Islet precursor cell (in vitro differentiated cells): ENCODE results near the gene PBX4.

Experiments used
- DNase-seq: peaks from one replicate; pipeline ENCODE4 v3.0.0-alpha.2; 2018

PBX4 gene

GRCh38 chr19:19517235-19517619 is 101.3 kb downstream of the PBX4 start:
- no peak for DNase-seq

DNA sequence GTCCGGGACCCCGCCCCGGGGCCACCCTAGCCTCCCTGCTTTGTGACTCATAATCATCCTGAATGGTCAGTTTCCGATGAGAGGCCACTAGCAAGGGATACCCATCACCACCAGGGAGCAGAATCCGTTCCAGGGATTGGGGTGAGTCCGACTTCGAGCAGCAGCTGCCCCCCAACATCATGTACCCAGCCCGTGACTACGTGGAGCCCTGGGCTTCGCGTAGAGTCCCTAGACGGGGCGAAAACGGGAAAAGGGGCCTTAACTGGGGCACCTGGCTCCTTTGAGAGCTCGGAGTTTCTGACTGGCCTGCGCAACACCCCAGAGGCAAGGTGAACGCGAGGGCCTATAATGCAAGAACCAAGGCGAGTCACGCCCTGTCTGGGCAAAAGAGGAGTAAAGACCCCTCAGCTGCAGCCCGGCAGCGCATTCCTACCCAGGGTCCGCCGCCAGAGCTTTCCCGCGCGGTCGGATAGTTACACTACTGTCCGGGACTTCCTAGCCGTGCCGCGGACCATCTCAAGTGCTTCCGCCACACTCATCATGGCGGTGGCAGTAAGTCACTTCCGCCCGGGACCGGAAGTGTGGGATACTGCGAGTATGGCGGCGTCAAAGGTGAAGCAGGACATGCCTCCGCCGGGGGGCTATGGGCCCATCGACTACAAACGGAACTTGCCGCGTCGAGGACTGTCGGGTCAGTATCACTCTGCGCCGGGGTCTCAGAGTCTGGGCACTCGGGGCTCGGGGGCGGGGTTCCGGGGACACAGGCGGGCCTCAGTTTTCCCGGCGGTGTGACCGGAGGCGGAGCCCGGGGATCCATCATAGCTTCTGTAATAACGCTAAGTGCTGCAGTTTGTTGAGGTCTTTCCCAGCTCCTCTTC is 102.6 kb downstream of the PBX4 start, which contains the start of gene NDUFA13:
Gene NDUFA13, plus strand, starts transcription at position 584 of the 878 bp plus-strand sequence. Its CDS starts 14 bp downstream, at position 598.
- peak; percentile 97 for DNase-seq

GRCh38 chr19:19514881-19515641 is 103.4 kb downstream of the PBX4 start, which contains the start of gene TSSK6:
Gene TSSK6, minus strand, starts transcription at chr19:19515548. Its CDS starts 121 bp downstream, at chr19:19515427.
- no peak for DNase-seq

DNA sequence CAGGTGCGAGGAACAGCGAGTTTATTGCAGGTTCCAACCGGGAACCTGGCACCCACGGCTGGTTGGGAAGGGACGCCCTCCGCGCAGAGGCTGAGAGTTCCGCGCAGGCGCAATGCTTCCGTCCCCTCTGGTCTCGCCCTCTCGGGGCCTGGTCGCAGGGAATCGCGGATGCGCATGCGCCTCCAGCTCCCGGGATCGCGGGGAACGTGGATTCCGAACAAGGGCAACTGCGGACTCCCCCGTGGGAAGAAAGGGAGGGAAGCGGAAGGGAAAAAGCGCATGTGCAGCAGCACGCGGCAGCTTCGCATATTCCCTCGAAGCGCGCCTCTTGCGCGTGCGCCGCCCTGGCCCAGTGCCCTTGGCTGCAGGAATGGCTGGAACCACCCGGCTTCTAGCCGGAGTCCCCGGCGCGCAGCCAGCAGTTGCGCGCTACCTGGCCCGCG is 104.3 kb downstream of the PBX4 start:
- no peak for DNase-seq

DNA sequence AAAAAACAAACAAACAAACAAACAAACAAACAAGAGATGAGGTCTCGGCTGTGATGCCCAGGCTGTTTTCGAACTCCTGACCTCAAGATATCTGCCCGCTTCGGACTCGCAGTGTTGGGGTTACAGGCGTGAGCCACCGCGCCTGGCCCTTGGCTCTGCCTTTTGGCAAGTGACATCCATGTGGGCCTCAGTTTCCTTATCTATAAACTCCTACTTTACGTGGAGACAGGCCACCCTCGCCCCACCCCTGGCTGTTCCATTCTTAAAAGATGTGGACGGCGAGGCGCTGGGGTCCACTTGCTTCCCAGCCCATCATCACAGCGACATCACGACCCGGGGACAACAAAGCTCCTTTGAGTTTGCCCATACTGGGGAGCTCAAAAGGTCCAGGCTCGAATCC is 104.8 kb downstream of the PBX4 start:
- DNase-seq: no peak
